Suprapubic skin (tissue), 3 donors: ENCODE results near the gene NAV3.

Source experiments
- CTCF ChIP-seq, 2 donors: fragments of 200-600 bp in 1 of 2; fragments of 450-650 bp in 1 of 2; sonication (generic) in 1 of 2; IDR thresholded peaks; one replicate each; pipeline ENCODE4 v1.5.1; 2016 to 2019; ENCODE audit warnings: antibody characterized with exemption in 2 of 2, mild to moderate bottlenecking in 1 of 2, moderate library complexity in 1 of 2
- EP300 ChIP-seq: sonication (generic); formaldehyde crosslinking; IDR thresholded peaks from one replicate; pipeline ENCODE4 v1.6.1; 2017; ENCODE audit warnings: antibody characterized with exemption
- POLR2A ChIP-seq, 2 donors: fragments of 450-650 bp; IDR thresholded peaks; one replicate each; pipeline ENCODE4 v1.6.1; 2017; ENCODE audit warnings: antibody characterized with exemption in 2 of 2, mild to moderate bottlenecking in 2 of 2, moderate library complexity in 2 of 2

GRCh38 chr12:78040111-78040510 is 209.4 kb downstream of the NAV3 start:
- TF ChIP-seq CTCF (IDR thresholded peaks at IDR 0.05) (no peak), EP300 (no peak), POLR2A (IDR thresholded peaks at IDR 0.05) (no peak)
